Loucy (cell line): ENCODE data around the gene TAB3.

ENCODE experiments used
- H2AFZ ChIP-seq: fragments of 200-600 bp; sonication (generic); 2 replicates; pipeline ENCODE4 v1.6.0; 2016; ENCODE audit warnings: antibody characterized with exemption, mild to moderate bottlenecking, low read length, moderate library complexity
- H3F3A ChIP-seq: fragments of 200-600 bp; 2 replicates; pipeline ENCODE4 v1.6.0; 2016; ENCODE audit warnings: antibody characterized with exemption, low read depth, mild to moderate bottlenecking
- H3K27me3 ChIP-seq: fragments of 200-600 bp; sonication (generic); 2 replicates; pipeline ENCODE4 v1.6.1; 2014; ENCODE audit warnings: low read length, mild to moderate bottlenecking; ENCODE audit not compliant: insufficient read depth, poor library complexity, severe bottlenecking
- H3K36me3 ChIP-seq: fragments of 200-600 bp; sonication (generic); 2 replicates; pipeline ENCODE4 v1.6.1; 2016; ENCODE audit warnings: low read length; ENCODE audit not compliant: insufficient read depth
- H3K4me1 ChIP-seq: fragments of 200-600 bp; sonication (generic); 2 replicates; pipeline ENCODE4 v1.5.1; 2014; ENCODE audit warnings: low read length, mild to moderate bottlenecking; ENCODE audit not compliant: insufficient read depth, poor library complexity, severe bottlenecking
- H3K4me2 ChIP-seq: fragments of 200-600 bp; sonication (generic); 2 replicates; pipeline ENCODE4 v1.6.0; 2014; ENCODE audit warnings: antibody characterized with exemption, low read length, low read depth, mild to moderate bottlenecking; ENCODE audit not compliant: poor library complexity, severe bottlenecking
- H3K4me3 ChIP-seq: fragments of 200-600 bp; sonication (generic); 2 replicates; pipeline ENCODE4 v1.5.1; 2014; ENCODE audit warnings: low read length, mild to moderate bottlenecking, mixed read lengths; ENCODE audit not compliant: poor library complexity, severe bottlenecking
- H3K79me2 ChIP-seq: fragments of 200-600 bp; sonication (generic); 2 replicates; pipeline ENCODE4 v1.6.1; 2014; ENCODE audit warnings: low read length; ENCODE audit not compliant: insufficient read depth
- H3K9ac ChIP-seq: fragments of 200-600 bp; sonication (generic); 2 replicates; pipeline ENCODE4 v1.6.0; 2014; ENCODE audit warnings: mild to moderate bottlenecking, low read depth, low read length, moderate library complexity; ENCODE audit not compliant: poor library complexity, severe bottlenecking
- H3K9me2 ChIP-seq: fragments of 200-600 bp; sonication (generic); replicated peaks from 2 replicates; pipeline ENCODE4 v1.6.1; 2016; ENCODE audit warnings: low read depth, low read length, mixed read lengths
- H3K9me3 ChIP-seq: fragments of 200-600 bp; sonication (generic); 2 replicates; pipeline ENCODE4 v1.6.1; 2014; ENCODE audit warnings: mild to moderate bottlenecking, antibody characterized with exemption, low read length, low read depth; ENCODE audit not compliant: insufficient read depth
- H4K20me1 ChIP-seq: fragments of 200-600 bp; sonication (generic); 2 replicates; pipeline ENCODE4 v1.6.0; 2014; ENCODE audit warnings: antibody characterized with exemption, low read length, mild to moderate bottlenecking; ENCODE audit not compliant: insufficient read depth, poor library complexity, severe bottlenecking
- EZH2phosphoT487 ChIP-seq: fragments of 200-600 bp; IDR thresholded peaks from 2 replicates; pipeline ENCODE4 v1.6.1; 2018; ENCODE audit warnings: antibody characterized with exemption, mild to moderate bottlenecking, moderate library complexity, borderline replicate concordance
- TF ChIP-seq, protein P1 (sequence below): fragments of 200-600 bp; sonication (generic); conservative IDR thresholded peaks from 2 replicates; pipeline ENCODE4 v1.5.1; 2014; ENCODE audit warnings: mild to moderate bottlenecking, antibody characterized with exemption, low read length

Gene TAB3

DNA sequence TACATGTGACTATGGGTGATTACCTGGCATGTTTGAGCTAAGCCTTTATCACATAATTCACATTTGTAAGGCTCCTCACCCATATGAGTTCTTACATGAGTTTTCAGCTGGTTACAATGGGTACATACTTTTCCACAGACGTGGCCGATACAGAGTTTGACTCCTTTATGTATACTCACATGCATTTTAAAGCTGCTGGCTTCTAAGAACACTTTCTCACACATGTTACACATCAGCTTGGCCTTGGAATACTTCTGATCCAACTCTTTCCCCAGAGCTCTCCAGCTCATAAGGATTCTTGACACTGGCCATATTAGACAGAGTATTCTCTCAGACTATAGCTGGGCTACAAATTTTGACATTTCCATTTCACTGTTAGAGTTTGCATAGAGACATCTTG, 66.3 kb downstream of the TAB3 start:
- Histone ChIP-seq H3K4me2 (no peak overlapping the region), H4K20me1 (no peaks in the 10 kb centered on the region), H3K4me1 (no peaks in the 10 kb centered on the region), H3K36me3 (no peaks in the 10 kb centered on the region), H3F3A (no peaks in the 10 kb centered on the region), H2AFZ (no peak overlapping the region), H3K9ac (no peak overlapping the region), H3K9me3 (no peaks in the 10 kb centered on the region), H3K4me3 (no peak overlapping the region), H3K79me2 (no peaks in the 10 kb centered on the region), H3K9me2 (no peaks in the 10 kb centered on the region), H3K27me3 (no peaks in the 10 kb centered on the region)
- TF ChIP-seq EZH2phosphoT487 = no peak
- TF ChIP-seq, protein P1, sequence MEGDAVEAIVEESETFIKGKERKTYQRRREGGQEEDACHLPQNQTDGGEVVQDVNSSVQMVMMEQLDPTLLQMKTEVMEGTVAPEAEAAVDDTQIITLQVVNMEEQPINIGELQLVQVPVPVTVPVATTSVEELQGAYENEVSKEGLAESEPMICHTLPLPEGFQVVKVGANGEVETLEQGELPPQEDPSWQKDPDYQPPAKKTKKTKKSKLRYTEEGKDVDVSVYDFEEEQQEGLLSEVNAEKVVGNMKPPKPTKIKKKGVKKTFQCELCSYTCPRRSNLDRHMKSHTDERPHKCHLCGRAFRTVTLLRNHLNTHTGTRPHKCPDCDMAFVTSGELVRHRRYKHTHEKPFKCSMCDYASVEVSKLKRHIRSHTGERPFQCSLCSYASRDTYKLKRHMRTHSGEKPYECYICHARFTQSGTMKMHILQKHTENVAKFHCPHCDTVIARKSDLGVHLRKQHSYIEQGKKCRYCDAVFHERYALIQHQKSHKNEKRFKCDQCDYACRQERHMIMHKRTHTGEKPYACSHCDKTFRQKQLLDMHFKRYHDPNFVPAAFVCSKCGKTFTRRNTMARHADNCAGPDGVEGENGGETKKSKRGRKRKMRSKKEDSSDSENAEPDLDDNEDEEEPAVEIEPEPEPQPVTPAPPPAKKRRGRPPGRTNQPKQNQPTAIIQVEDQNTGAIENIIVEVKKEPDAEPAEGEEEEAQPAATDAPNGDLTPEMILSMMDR = no peak

DNA sequence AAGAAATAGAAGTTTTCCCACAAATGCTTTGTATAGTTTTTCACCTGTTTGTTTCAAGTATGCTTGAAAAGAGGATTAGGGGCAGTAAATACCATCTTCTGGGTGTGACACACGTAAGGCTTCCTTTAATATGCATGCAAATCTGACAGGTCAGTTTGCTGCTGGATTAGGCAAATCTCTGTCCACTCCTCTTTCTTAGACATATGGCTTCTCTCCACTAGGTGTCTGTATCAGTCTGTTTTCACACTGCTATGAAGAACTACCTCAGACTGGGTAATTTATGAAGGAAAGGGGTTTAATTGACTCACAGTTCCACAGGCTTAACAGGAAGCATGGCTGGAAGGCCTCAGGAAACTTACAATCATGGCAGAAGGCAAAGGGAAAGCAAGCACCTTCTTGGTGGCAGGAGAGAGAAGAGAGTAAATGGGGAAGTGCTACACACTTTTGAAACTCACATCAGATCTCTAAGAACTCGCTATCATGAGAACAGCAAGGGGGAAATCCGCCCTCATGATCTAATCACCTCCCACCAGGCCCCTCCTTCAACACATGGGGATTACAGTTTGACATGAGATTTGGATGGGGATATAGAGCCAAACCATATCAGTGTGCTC, 66.9 kb downstream of the TAB3 start:
- H3K9me2 ChIP-seq = no peaks in the 10 kb centered on the region
- no peaks in the 10 kb centered on the region for H3K36me3 ChIP-seq
- no peaks in the 10 kb centered on the region for H3K79me2 ChIP-seq
- H3K4me3 ChIP-seq = no peak overlapping the region
- TF ChIP-seq, protein P1 = peak; percentile 42
- no peak for TF ChIP-seq EZH2phosphoT487
- no peak overlapping the region for H2AFZ ChIP-seq
- no peak overlapping the region for H3K9ac ChIP-seq
- no peaks in the 10 kb centered on the region for H3K4me1 ChIP-seq
- no peaks in the 10 kb centered on the region for H4K20me1 ChIP-seq
- H3F3A ChIP-seq = no peaks in the 10 kb centered on the region
- H3K9me3 ChIP-seq = no peaks in the 10 kb centered on the region
- no peak overlapping the region for H3K4me2 ChIP-seq
- no peaks in the 10 kb centered on the region for H3K27me3 ChIP-seq

DNA sequence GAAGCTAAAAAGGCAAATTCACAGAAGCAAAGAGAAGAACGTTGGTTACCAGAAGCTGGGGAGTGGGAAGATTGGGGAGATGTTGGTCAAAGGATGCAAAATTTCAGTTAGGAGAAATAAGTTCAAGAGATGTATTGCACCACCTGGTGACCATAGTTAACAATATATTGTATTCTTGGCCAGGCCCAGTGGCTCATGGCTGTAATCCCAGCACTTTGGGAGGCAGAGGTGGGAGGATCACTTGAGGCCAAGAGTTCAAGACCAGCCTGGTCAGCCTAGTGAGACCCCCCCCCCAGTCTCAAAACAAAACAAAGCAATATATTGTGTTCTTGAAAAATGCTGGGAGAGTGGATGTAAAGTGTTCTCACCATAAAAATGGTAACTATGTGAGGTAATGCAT, 67.9 kb downstream of the TAB3 start:
- Histone ChIP-seq H3K9me2 (no peaks in the 10 kb centered on the region), H3K79me2 (no peaks in the 10 kb centered on the region), H3K36me3 (no peaks in the 10 kb centered on the region), H3F3A (no peaks in the 10 kb centered on the region), H3K27me3 (no peaks in the 10 kb centered on the region), H2AFZ (no peak overlapping the region), H3K4me1 (no peaks in the 10 kb centered on the region), H3K4me2 (no peak overlapping the region), H3K4me3 (no peak overlapping the region), H3K9me3 (no peaks in the 10 kb centered on the region), H4K20me1 (no peaks in the 10 kb centered on the region), H3K9ac (no peak overlapping the region)
- TF ChIP-seq, protein P1 = peak; percentile 15; the same call in 1 of the 2 replicates
- TF ChIP-seq EZH2phosphoT487 = no peak
